ENCODE measurements around the gene OR10T2.

The OR10T2 gene

GRCh38 chr1:158426137-158426536, 26.9 kb upstream of the OR10T2 start, which contains the start of gene OR10K2:
Gene OR10K2, minus strand, starts transcription at chr1:158426237. Its CDS starts 5,371 bp downstream, at chr1:158420866.
- Histone ChIP-seq H4K20me1 (ENCODE audit: insufficient read depth, low read length) (no peaks in the 10 kb centered on the region), H2AFZ (ENCODE audit: low read length) (no peak within 1 kb of the TSS), H3K9me2 (replicated peaks; ENCODE audit: insufficient read depth, low read length) (no peaks in the 10 kb centered on the region), H3K4me1 (ENCODE audit: low read length) (no peaks in the 10 kb centered on the region), H3K4me2 (ENCODE audit: low read depth, low read length) (no peak within 1 kb of the TSS), H3K27ac (ENCODE audit: low read length) (no peak within 1 kb of the TSS), H3K27me3 (replicated peaks; ENCODE audit: insufficient read depth, low read length) (no peaks in the 10 kb centered on the region), H3K4me3 (ENCODE audit: low read length) (no peak within 1 kb of the TSS), H3K79me2 (ENCODE audit: low read length) (no peaks in the 10 kb centered on the region), H3K36me3 (replicated peaks; ENCODE audit: insufficient read depth, low read length) (no peaks in the 10 kb centered on the region), H3K9me3 (replicated peaks; ENCODE audit: insufficient read depth, low read length) (no peaks in the 10 kb centered on the region), H3F3A (ENCODE audit: insufficient read depth, low read length) (no peaks in the 10 kb centered on the region), H3K9ac (ENCODE audit: low read length) (no peak within 1 kb of the TSS)
- TF ChIP-seq EZH2phosphoT487 (IDR thresholded peaks at IDR 0.05; ENCODE audit: low read length) (no peak), EZH2 (optimal IDR thresholded peaks at IDR 0.05; ENCODE audit: low read depth, low read length) (no peak), CTCF (IDR thresholded peaks at IDR 0.05; ENCODE audit: low read length) (no peak)
- DNase-seq = no peak

DNA sequence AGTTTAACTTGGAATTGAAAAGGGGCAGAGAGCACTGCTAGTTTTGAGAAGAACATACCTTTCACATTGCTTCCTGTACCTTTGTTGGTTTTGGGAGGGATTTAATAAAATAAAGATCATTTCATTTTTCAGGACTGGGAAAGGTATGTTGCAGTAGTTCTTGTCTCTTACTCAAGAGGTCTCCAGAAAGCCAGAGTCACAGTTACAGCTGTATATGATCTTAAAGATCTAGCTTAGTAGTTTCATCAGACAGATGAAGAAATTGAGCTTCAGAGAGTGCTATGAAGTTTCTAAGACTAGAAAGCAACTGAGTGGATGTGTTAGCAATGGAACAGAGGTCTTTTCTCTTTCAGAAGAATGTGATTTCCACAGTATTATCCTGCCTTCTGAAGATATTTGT, 25.8 kb upstream of the OR10T2 start:
- no peak overlapping the region for H3K9ac ChIP-seq (ENCODE audit: low read length)
- H2AFZ ChIP-seq (ENCODE audit: low read length) = no peak overlapping the region
- H3K27me3 ChIP-seq (replicated peaks; ENCODE audit: insufficient read depth, low read length) = no peaks in the 10 kb centered on the region
- no peak for TF ChIP-seq EZH2 (optimal IDR thresholded peaks at IDR 0.05; ENCODE audit: low read depth, low read length)
- TF ChIP-seq EZH2phosphoT487 (IDR thresholded peaks at IDR 0.05; ENCODE audit: low read length) = no peak
- TF ChIP-seq CTCF (IDR thresholded peaks at IDR 0.05; ENCODE audit: low read length) = no peak
- no peaks in the 10 kb centered on the region for H3K79me2 ChIP-seq (ENCODE audit: low read length)
- H3K9me2 ChIP-seq (replicated peaks; ENCODE audit: insufficient read depth, low read length) = no peaks in the 10 kb centered on the region
- no peak overlapping the region for H3K4me2 ChIP-seq (ENCODE audit: low read depth, low read length)
- no peaks in the 10 kb centered on the region for H3F3A ChIP-seq (ENCODE audit: insufficient read depth, low read length)
- no peak for DNase-seq
- H3K27ac ChIP-seq (ENCODE audit: low read length) = no peak overlapping the region
- H3K4me1 ChIP-seq (ENCODE audit: low read length) = no peaks in the 10 kb centered on the region
- no peaks in the 10 kb centered on the region for H3K36me3 ChIP-seq (replicated peaks; ENCODE audit: insufficient read depth, low read length)
- no peaks in the 10 kb centered on the region for H3K9me3 ChIP-seq (replicated peaks; ENCODE audit: insufficient read depth, low read length)
- H3K4me3 ChIP-seq (ENCODE audit: low read length) = no peak overlapping the region
- H4K20me1 ChIP-seq (ENCODE audit: insufficient read depth, low read length) = no peaks in the 10 kb centered on the region

GRCh38 chr1:158422212-158422611, 22.9 kb upstream of the OR10T2 start:
- no peaks in the 10 kb centered on the region for H4K20me1 ChIP-seq (ENCODE audit: insufficient read depth, low read length)
- no peak overlapping the region for H2AFZ ChIP-seq (ENCODE audit: low read length)
- no peaks in the 10 kb centered on the region for H3K36me3 ChIP-seq (replicated peaks; ENCODE audit: insufficient read depth, low read length)
- H3K9me3 ChIP-seq (replicated peaks; ENCODE audit: insufficient read depth, low read length) = no peaks in the 10 kb centered on the region
- no peaks in the 10 kb centered on the region for H3F3A ChIP-seq (ENCODE audit: insufficient read depth, low read length)
- no peak overlapping the region for H3K27ac ChIP-seq (ENCODE audit: low read length)
- TF ChIP-seq CTCF (IDR thresholded peaks at IDR 0.05; ENCODE audit: low read length) = no peak
- TF ChIP-seq EZH2phosphoT487 (IDR thresholded peaks at IDR 0.05; ENCODE audit: low read length) = no peak
- TF ChIP-seq EZH2 (optimal IDR thresholded peaks at IDR 0.05; ENCODE audit: low read depth, low read length) = no peak
- no peaks in the 10 kb centered on the region for H3K27me3 ChIP-seq (replicated peaks; ENCODE audit: insufficient read depth, low read length)
- H3K9ac ChIP-seq (ENCODE audit: low read length) = no peak overlapping the region
- H3K4me1 ChIP-seq (ENCODE audit: low read length) = no peaks in the 10 kb centered on the region
- DNase-seq = no peak
- H3K4me2 ChIP-seq (ENCODE audit: low read depth, low read length) = no peak overlapping the region
- no peak overlapping the region for H3K4me3 ChIP-seq (ENCODE audit: low read length)
- H3K79me2 ChIP-seq (ENCODE audit: low read length) = no peaks in the 10 kb centered on the region
- H3K9me2 ChIP-seq (replicated peaks; ENCODE audit: insufficient read depth, low read length) = no peaks in the 10 kb centered on the region
